Hepatocyte (in vitro differentiated cells): ENCODE measurements around the gene PHLDA3. TPM values are rescaled to one million over a fixed set of nuclear protein-coding genes. Genes with fewer than 3 reads are reported as not detected.

ENCODE experiments used
- DNase-seq: peaks from one replicate; pipeline ENCODE4 v3.0.0-alpha.2; 2016; ENCODE audit warnings: low spot score
- H2AFZ ChIP-seq: fragments of 200-600 bp; sonication (generic); 2 replicates; pipeline ENCODE4 v1.6.0; 2016; ENCODE audit warnings: antibody characterized with exemption, mild to moderate bottlenecking
- H3K27ac ChIP-seq: fragments of 200-600 bp; sonication (generic); 2 replicates; pipeline ENCODE4 v1.5.1; 2016; ENCODE audit warnings: mild to moderate bottlenecking
- H3K27me3 ChIP-seq: fragments of 200-600 bp; sonication (generic); 2 replicates; pipeline ENCODE4 v1.6.1; 2016
- H3K36me3 ChIP-seq: fragments of 200-600 bp; sonication (generic); replicated peaks from 2 replicates; pipeline ENCODE4 v1.5.1; 2016; ENCODE audit warnings: low read depth; ENCODE audit not compliant: insufficient read depth
- H3K4me1 ChIP-seq: fragments of 200-600 bp; sonication (generic); 2 replicates; pipeline ENCODE4 v1.5.1; 2016; ENCODE audit warnings: mild to moderate bottlenecking, moderate library complexity; ENCODE audit not compliant: insufficient read depth
- H3K4me2 ChIP-seq: fragments of 200-600 bp; sonication (generic); 2 replicates; pipeline ENCODE4 v1.6.0; 2016
- H3K4me3 ChIP-seq: fragments of 200-600 bp; sonication (generic); 2 replicates; pipeline ENCODE4 v1.5.1; 2016; ENCODE audit warnings: mild to moderate bottlenecking
- H3K79me2 ChIP-seq: fragments of 200-600 bp; sonication (generic); 2 replicates; pipeline ENCODE4 v1.6.0; 2017; ENCODE audit warnings: mild to moderate bottlenecking
- H3K9me2 ChIP-seq: fragments of 200-600 bp; sonication (generic); replicated peaks from 2 replicates; pipeline ENCODE4 v1.6.0; 2017; ENCODE audit warnings: mild to moderate bottlenecking; ENCODE audit not compliant: insufficient read depth
- H3K9me3 ChIP-seq: fragments of 200-600 bp; sonication (generic); 2 replicates; pipeline ENCODE4 v1.5.1; 2016; ENCODE audit warnings: low read depth, mild to moderate bottlenecking
- H4K20me1 ChIP-seq: fragments of 200-600 bp; sonication (generic); 2 replicates; pipeline ENCODE4 v1.6.0; 2016; ENCODE audit warnings: mild to moderate bottlenecking; ENCODE audit not compliant: insufficient read depth, poor library complexity, severe bottlenecking
- EZH2 ChIP-seq: fragments of 200-600 bp; sonication (generic); IDR thresholded peaks from 2 replicates; pipeline ENCODE4 v1.6.1; 2016; ENCODE audit warnings: antibody characterized with exemption, mild to moderate bottlenecking, borderline replicate concordance
- EZH2phosphoT487 ChIP-seq: fragments of 200-600 bp; sonication (generic); IDR thresholded peaks from one replicate; pipeline ENCODE4 v1.6.1; 2018; ENCODE audit warnings: antibody characterized with exemption, mild to moderate bottlenecking, low read depth, moderate library complexity; ENCODE audit not compliant: unreplicated experiment, severe bottlenecking
- WGBS: methylation state at CpG from one replicate; pipeline ENCODE4 v1.1.6; 2016; ENCODE audit warnings: low lambda C conversion rate; ENCODE audit errors: missing lambda C conversion rate; 5-methylcytosine and 5-hydroxymethylcytosine counted together
- polyA plus RNA-seq: library from polyadenylated mRNA; unstranded; fragments of >200 nt; fragmentation: Nextera tagmentation; extraction: Ambion mirVana; gene quantifications from 2 replicates; pipeline ENCODE4 v1.2.1, GENCODE V29; 2016
- total RNA-seq: library from RNA; depleted of rRNA; stranded (reverse); fragments of >200 nt; gene quantifications from 2 replicates; pipeline ENCODE4 v1.2.3, GENCODE V29; 2014
- TF ChIP-seq, protein P1 (sequence below): fragments of 200-600 bp; sonication (generic); IDR thresholded peaks from 2 replicates; pipeline ENCODE4 v1.5.1; 2016; ENCODE audit warnings: antibody characterized with exemption, mild to moderate bottlenecking; ENCODE audit not compliant: poor library complexity

PHLDA3 gene
- total and polyA plus RNA-seq, 2 experiments from 2014 or later, result 30.2 to 62.9 TPM

- Histone ChIP-seq H3K27ac (peak overlapping the region; percentile 93), H3K4me1 (peaks cover 41% of the 10 kb centered on the region), H3K4me3 (no peak overlapping the region), H3K36me3 (no peaks in the 10 kb centered on the region), H3K9me2 (no peaks in the 10 kb centered on the region), H3K79me2 (peaks cover 10% of the 10 kb centered on the region), H3K27me3 (no peaks in the 10 kb centered on the region), H3K4me2 (peak overlapping the region; percentile 41), H2AFZ (no peak overlapping the region), H3K9me3 (no peaks in the 10 kb centered on the region), H4K20me1 (peaks cover 6% of the 10 kb centered on the region)
- TF ChIP-seq EZH2phosphoT487, result no peak
- peak; percentile 91 for DNase-seq
- 61% methylated on average over 13 of the region's 13 CpGs for WGBS
These were observed 7.1 kb downstream of the PHLDA3 start for GRCh38 chr1:201461645-201462441.

DNA sequence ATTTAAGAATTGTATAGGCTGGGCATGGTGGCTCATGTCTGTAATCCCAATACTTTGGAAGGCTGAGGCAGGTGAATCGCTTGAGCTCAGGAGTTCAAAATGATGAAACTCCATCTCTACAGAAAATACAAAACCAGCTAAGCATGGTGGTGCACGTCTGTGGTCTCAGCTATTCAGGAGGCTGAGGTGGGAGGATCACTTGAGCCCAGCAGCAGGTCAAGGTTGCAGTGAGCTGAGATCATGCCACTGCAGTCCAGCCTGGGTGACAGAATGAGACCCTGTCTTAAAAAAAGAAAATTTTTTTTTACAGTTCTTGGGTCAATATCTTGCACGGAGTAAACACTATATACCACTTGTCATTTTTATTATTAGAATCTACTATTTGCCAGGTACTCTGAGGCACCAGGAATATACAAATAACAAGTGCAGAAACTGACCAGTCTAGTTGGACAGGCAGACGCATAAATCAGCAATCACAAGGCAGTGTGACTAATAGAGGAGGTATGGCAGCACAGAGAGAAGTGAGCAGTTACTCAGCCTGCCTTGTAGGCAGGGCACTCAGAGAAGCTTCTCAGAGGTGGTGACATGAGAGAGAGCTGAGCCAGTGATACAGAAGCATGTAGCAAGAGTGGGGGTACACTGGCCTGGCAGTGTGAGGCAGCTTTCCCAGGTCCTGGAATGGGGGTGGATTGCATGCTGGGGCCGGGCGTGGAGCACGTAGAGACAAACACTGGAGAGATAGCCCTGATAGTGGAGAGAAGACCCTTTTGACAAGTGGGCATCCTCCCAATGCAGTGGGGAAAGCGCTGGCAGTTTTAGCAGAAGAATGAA, 8.0 kb downstream of the PHLDA3 start:
- Histone ChIP-seq H2AFZ (no peak overlapping the region), H3K4me1 (peaks cover 37% of the 10 kb centered on the region), H3K4me2 (peak overlapping the region; percentile 41), H3K36me3 (no peaks in the 10 kb centered on the region), H3K9me3 (no peaks in the 10 kb centered on the region), H3K9me2 (no peaks in the 10 kb centered on the region), H3K27ac (peak overlapping the region; percentile 93), H3K27me3 (no peaks in the 10 kb centered on the region), H3K4me3 (no peak overlapping the region), H4K20me1 (no peaks in the 10 kb centered on the region), H3K79me2 (peaks cover 2% of the 10 kb centered on the region)
- peak; percentile 89 for DNase-seq
- TF ChIP-seq EZH2phosphoT487 (no peak), EZH2 (no peak)
- TF ChIP-seq, protein P1, sequence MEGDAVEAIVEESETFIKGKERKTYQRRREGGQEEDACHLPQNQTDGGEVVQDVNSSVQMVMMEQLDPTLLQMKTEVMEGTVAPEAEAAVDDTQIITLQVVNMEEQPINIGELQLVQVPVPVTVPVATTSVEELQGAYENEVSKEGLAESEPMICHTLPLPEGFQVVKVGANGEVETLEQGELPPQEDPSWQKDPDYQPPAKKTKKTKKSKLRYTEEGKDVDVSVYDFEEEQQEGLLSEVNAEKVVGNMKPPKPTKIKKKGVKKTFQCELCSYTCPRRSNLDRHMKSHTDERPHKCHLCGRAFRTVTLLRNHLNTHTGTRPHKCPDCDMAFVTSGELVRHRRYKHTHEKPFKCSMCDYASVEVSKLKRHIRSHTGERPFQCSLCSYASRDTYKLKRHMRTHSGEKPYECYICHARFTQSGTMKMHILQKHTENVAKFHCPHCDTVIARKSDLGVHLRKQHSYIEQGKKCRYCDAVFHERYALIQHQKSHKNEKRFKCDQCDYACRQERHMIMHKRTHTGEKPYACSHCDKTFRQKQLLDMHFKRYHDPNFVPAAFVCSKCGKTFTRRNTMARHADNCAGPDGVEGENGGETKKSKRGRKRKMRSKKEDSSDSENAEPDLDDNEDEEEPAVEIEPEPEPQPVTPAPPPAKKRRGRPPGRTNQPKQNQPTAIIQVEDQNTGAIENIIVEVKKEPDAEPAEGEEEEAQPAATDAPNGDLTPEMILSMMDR, result no peak
- WGBS, result 51% methylated on average over 8 of the region's 8 CpGs

DNA sequence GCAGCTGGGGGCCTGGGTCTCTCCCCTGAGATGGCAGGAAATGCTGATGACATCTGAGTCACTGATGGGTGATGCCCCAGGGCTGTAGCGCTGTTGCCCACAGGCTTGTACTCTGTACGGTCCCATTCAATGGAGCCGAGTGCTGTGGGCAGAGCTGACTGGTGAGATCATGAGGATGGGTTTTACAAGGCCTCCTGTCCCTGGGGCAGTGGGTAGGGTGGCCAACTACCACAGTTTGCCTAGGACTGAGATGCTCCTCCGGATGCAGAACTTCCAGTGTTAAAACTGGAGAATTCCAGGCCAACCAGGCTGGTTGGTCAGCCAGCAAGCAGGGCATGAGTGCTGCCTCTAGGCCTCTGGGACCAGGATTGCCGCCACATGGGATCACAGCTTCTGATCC, 9.2 kb downstream of the PHLDA3 start:
- DNase-seq, result peak; percentile 3
- Histone ChIP-seq H3K9me2 (no peaks in the 10 kb centered on the region), H3K4me1 (peaks cover 35% of the 10 kb centered on the region), H2AFZ (no peak overlapping the region), H4K20me1 (no peaks in the 10 kb centered on the region), H3K4me3 (no peak overlapping the region), H3K4me2 (no peak overlapping the region), H3K79me2 (no peaks in the 10 kb centered on the region), H3K36me3 (no peaks in the 10 kb centered on the region), H3K27ac (peak overlapping the region; percentile 90), H3K9me3 (no peaks in the 10 kb centered on the region), H3K27me3 (no peaks in the 10 kb centered on the region)
- WGBS, result 94% methylated on average over 5 of the region's 5 CpGs
- TF ChIP-seq EZH2phosphoT487 (no peak), EZH2 (no peak)
- TF ChIP-seq, protein P1, result no peak

- H3K4me1 ChIP-seq, result peaks cover 35% of the 10 kb centered on the region
- WGBS, result 93% methylated on average over 3 of the region's 3 CpGs
- no peak overlapping the region for H3K4me2 ChIP-seq
- H4K20me1 ChIP-seq, result no peaks in the 10 kb centered on the region
- no peak overlapping the region for H3K4me3 ChIP-seq
- H2AFZ ChIP-seq, result no peak overlapping the region
- H3K9me2 ChIP-seq, result no peaks in the 10 kb centered on the region
- no peak overlapping the region for H3K27ac ChIP-seq
- no peaks in the 10 kb centered on the region for H3K79me2 ChIP-seq
- TF ChIP-seq EZH2 (no peak), EZH2phosphoT487 (no peak)
- TF ChIP-seq, protein P1, result no peak
- DNase-seq, result no peak
- H3K36me3 ChIP-seq, result no peaks in the 10 kb centered on the region
- H3K27me3 ChIP-seq, result no peaks in the 10 kb centered on the region
- no peaks in the 10 kb centered on the region for H3K9me3 ChIP-seq
These were observed 9.9 kb downstream of the PHLDA3 start for GRCh38 chr1:201459052-201459451.
